CD4-positive, alpha-beta T cell treated with Interferon gamma for 1 hour (primary cell): ENCODE measurements around the gene CDC20.

Experiments
- DNase-seq: peaks from one replicate; pipeline ENCODE4 v3.0.0-alpha.2; 2020

Gene CDC20

GRCh38 chr1:43358746-43359693, at the start of gene CDC20:
CDC20 (plus strand) TSS chr1:43358981; CDS start chr1:43359216, 235 bp downstream.
- peak; percentile 94 for DNase-seq

- no peak for DNase-seq
Measured at GRCh38 chr1:43309405-43310025, 49.3 kb upstream of the CDC20 start.

GRCh38 chr1:43311521-43311920, 47.3 kb upstream of the CDC20 start:
- DNase-seq = no peak

GRCh38 chr1:43312212-43312623, 46.6 kb upstream of the CDC20 start:
- DNase-seq = no peak

- no peak for DNase-seq
Measured at GRCh38 chr1:43312663-43313515, 45.9 kb upstream of the CDC20 start.

- no peak for DNase-seq
Measured at GRCh38 chr1:43313771-43314170, 45.0 kb upstream of the CDC20 start.

GRCh38 chr1:43314233-43314632, 44.5 kb upstream of the CDC20 start:
- DNase-seq = no peak

GRCh38 chr1:43315481-43315880, 43.3 kb upstream of the CDC20 start:
- DNase-seq = no peak

- DNase-seq = no peak
Measured at GRCh38 chr1:43315963-43316737, 42.6 kb upstream of the CDC20 start.

GRCh38 chr1:43316738-43317520, 41.9 kb upstream of the CDC20 start:
- DNase-seq = no peak

GRCh38 chr1:43317817-43318471, 40.8 kb upstream of the CDC20 start:
- no peak for DNase-seq

GRCh38 chr1:43318831-43319230, 40.0 kb upstream of the CDC20 start:
- no peak for DNase-seq

- DNase-seq = no peak
Measured at GRCh38 chr1:43319288-43319687, 39.5 kb upstream of the CDC20 start.

- DNase-seq = no peak
Measured at GRCh38 chr1:43319766-43320165, 39.0 kb upstream of the CDC20 start.

- DNase-seq = no peak
Measured at GRCh38 chr1:43321331-43321891, 37.4 kb upstream of the CDC20 start.

- no peak for DNase-seq
Measured at GRCh38 chr1:43322506-43322905, 36.3 kb upstream of the CDC20 start.

- no peak for DNase-seq
Measured at GRCh38 chr1:43324810-43325209, 34.0 kb upstream of the CDC20 start.

- DNase-seq = no peak
Measured at GRCh38 chr1:43325381-43325780, 33.4 kb upstream of the CDC20 start.

- DNase-seq = no peak
Measured at GRCh38 chr1:43327549-43328292, 31.1 kb upstream of the CDC20 start.
